ENCODE data around the gene MCMBP.
"Not testable (repeated sequence)": the region's sequence is repeated elsewhere in the genome, so short reads cannot be mapped to it uniquely, and the experiment has no call there.

MCMBP gene

GRCh38 chr10:119872610-119872859, at the start of gene MCMBP:
Gene MCMBP, minus strand, starts transcription at chr10:119872843. Its CDS starts 259 bp downstream, at chr10:119872584.
- no peak for TF ChIP-seq ZNF274 (IDR thresholded peaks at IDR 0.05; ENCODE audit: low read depth, low read length)
- H3K4me3 ChIP-seq (ENCODE audit: low read length), result peak within 1 kb of the TSS; percentile 92

- TF ChIP-seq ZNF274 (IDR thresholded peaks at IDR 0.05; ENCODE audit: low read depth, low read length), result no peak
- H3K4me3 ChIP-seq (ENCODE audit: low read length), result no peak overlapping the region
These were observed 47.2 kb upstream of the MCMBP start for GRCh38 chr10:119919826-119920225.

- no peak overlapping the region for H3K4me3 ChIP-seq (ENCODE audit: low read length)
- no peak for TF ChIP-seq ZNF274 (IDR thresholded peaks at IDR 0.05; ENCODE audit: low read depth, low read length)
These were observed 46.6 kb upstream of the MCMBP start for GRCh38 chr10:119919271-119919670.

- H3K4me3 ChIP-seq (ENCODE audit: low read length), result no peak overlapping the region
- TF ChIP-seq ZNF274 (IDR thresholded peaks at IDR 0.05; ENCODE audit: low read depth, low read length), result no peak
These were observed 45.1 kb upstream of the MCMBP start for GRCh38 chr10:119917777-119918176.

GRCh38 chr10:119910689-119911088, 38.0 kb upstream of the MCMBP start:
- no peak for TF ChIP-seq ZNF274 (IDR thresholded peaks at IDR 0.05; ENCODE audit: low read depth, low read length)

GRCh38 chr10:119908166-119908565, 35.5 kb upstream of the MCMBP start:
- TF ChIP-seq ZNF274 (IDR thresholded peaks at IDR 0.05; ENCODE audit: low read depth, low read length), result no peak
- no peak overlapping the region for H3K4me3 ChIP-seq (ENCODE audit: low read length)

More at GRCh38 chr10:119910689-119911088, 38.0 kb upstream of the MCMBP start:
- no peak overlapping the region for H3K4me3 ChIP-seq (ENCODE audit: low read length)

- not testable (repeated sequence) for H3K4me3 ChIP-seq (ENCODE audit: low read length)
These were observed 35.1 kb upstream of the MCMBP start for GRCh38 chr10:119907695-119908094.

- no peak for TF ChIP-seq ZNF274 (IDR thresholded peaks at IDR 0.05; ENCODE audit: low read depth, low read length)
- H3K4me3 ChIP-seq (ENCODE audit: low read length), result no peak overlapping the region
These were observed 31.5 kb upstream of the MCMBP start for GRCh38 chr10:119903946-119904666.

- no peak for TF ChIP-seq ZNF274 (IDR thresholded peaks at IDR 0.05; ENCODE audit: low read depth, low read length)
- no peak overlapping the region for H3K4me3 ChIP-seq (ENCODE audit: low read length)
These were observed 25.9 kb upstream of the MCMBP start for GRCh38 chr10:119898577-119898976.

- H3K4me3 ChIP-seq (ENCODE audit: low read length), result no peak overlapping the region
- no peak for TF ChIP-seq ZNF274 (IDR thresholded peaks at IDR 0.05; ENCODE audit: low read depth, low read length)
These were observed 24.5 kb upstream of the MCMBP start for GRCh38 chr10:119896937-119897770.

- no peak for TF ChIP-seq ZNF274 (IDR thresholded peaks at IDR 0.05; ENCODE audit: low read depth, low read length)
- H3K4me3 ChIP-seq (ENCODE audit: low read length), result no peak overlapping the region
These were observed 23.5 kb upstream of the MCMBP start for GRCh38 chr10:119896061-119896655.

- peak overlapping the region; percentile 83; the same call in 1 of the 2 replicates for H3K4me3 ChIP-seq (ENCODE audit: low read length)
- TF ChIP-seq ZNF274 (IDR thresholded peaks at IDR 0.05; ENCODE audit: low read depth, low read length), result no peak
These were observed 21.3 kb upstream of the MCMBP start for GRCh38 chr10:119893845-119894427.

GRCh38 chr10:119893074-119893473, 20.4 kb upstream of the MCMBP start:
- H3K4me3 ChIP-seq (ENCODE audit: low read length), result peak overlapping the region; percentile 83
- no peak for TF ChIP-seq ZNF274 (IDR thresholded peaks at IDR 0.05; ENCODE audit: low read depth, low read length)

- H3K4me3 ChIP-seq (ENCODE audit: low read length), result peak within 1 kb of the TSS; percentile 83
- no peak for TF ChIP-seq ZNF274 (IDR thresholded peaks at IDR 0.05; ENCODE audit: low read depth, low read length)
These were observed 19.8 kb upstream of the MCMBP start, which contains the start of gene SEC23IP for GRCh38 chr10:119892188-119893065. Gene SEC23IP, plus strand, starts transcription at chr10:119892730. Its CDS starts 53 bp downstream, at chr10:119892783.

- peak overlapping the region; percentile 83 for H3K4me3 ChIP-seq (ENCODE audit: low read length)
These were observed 19.2 kb upstream of the MCMBP start for GRCh38 chr10:119891849-119892187.

GRCh38 chr10:119890307-119890706, 17.7 kb upstream of the MCMBP start:
- H3K4me3 ChIP-seq (ENCODE audit: low read length), result not testable (repeated sequence)

GRCh38 chr10:119889201-119889600, 16.6 kb upstream of the MCMBP start:
- not testable (repeated sequence) for H3K4me3 ChIP-seq (ENCODE audit: low read length)

- not testable (repeated sequence) for H3K4me3 ChIP-seq (ENCODE audit: low read length)
These were observed 16.1 kb upstream of the MCMBP start for GRCh38 chr10:119888715-119889114.

- not testable (repeated sequence) for H3K4me3 ChIP-seq (ENCODE audit: low read length)
These were observed 13.4 kb upstream of the MCMBP start for GRCh38 chr10:119886070-119886469.

Data from GM08714 (cell line).